ENCODE measurements around the gene VAV2. TPM values are rescaled to one million over a fixed set of nuclear protein-coding genes. Genes with fewer than 3 reads are reported as not detected.

The VAV2 gene
- total and polyA plus RNA-seq, 2 experiments from 2014 or later: 8.1 to 28.9 TPM

GRCh38 chr9:133861692-133862091 is 130.4 kb downstream of the VAV2 start:
- Histone ChIP-seq H2AFZ (no peak overlapping the region), H4K20me1 (replicated peaks; ENCODE audit: insufficient read depth) (peaks cover 6% of the 10 kb centered on the region), H3K4me3 (no peak overlapping the region), H3K79me2 (replicated peaks; ENCODE audit: insufficient read depth) (peaks cover 18% of the 10 kb centered on the region), H3K4me1 (ENCODE audit: insufficient read depth) (no peaks in the 10 kb centered on the region; the same call in 1 of the 2 replicates), H3K4me2 (no peak overlapping the region), H3K36me3 (ENCODE audit: insufficient read depth) (no peaks in the 10 kb centered on the region), H3F3A (replicated peaks; ENCODE audit: low read depth) (no peaks in the 10 kb centered on the region), H3K9me2 (ENCODE audit: insufficient read depth) (no peaks in the 10 kb centered on the region), H3K27me3 (ENCODE audit: insufficient read depth) (no peaks in the 10 kb centered on the region), H3K27ac (ENCODE audit: low read depth) (no peak overlapping the region)
- H3K27ac Mint-ChIP-seq: no peak overlapping the region
- H3K9me3 Mint-ChIP-seq: peaks cover 20% of the 10 kb centered on the region
- H3K4me1 Mint-ChIP-seq: peaks cover 27% of the 10 kb centered on the region
- DNase-seq (ENCODE audit: low spot score) (no peak), ATAC-seq (no peak)
- H3K4me3 Mint-ChIP-seq: no peak overlapping the region
- H3K27me3 Mint-ChIP-seq (ENCODE audit: insufficient read depth, low read depth, poor library complexity): peaks cover 15% of the 10 kb centered on the region
- TF ChIP-seq EZH2 (IDR thresholded peaks at IDR 0.05; ENCODE audit: low read depth, unreplicated experiment) (no peak), NANOG (IDR thresholded peaks at IDR 0.05; ENCODE audit: borderline replicate concordance) (no peak), POLR2AphosphoS5 (IDR thresholded peaks at IDR 0.05; ENCODE audit: low read depth) (no peak), ZNF331 (CRISPR knock-in tag; IDR thresholded peaks at IDR 0.05; ENCODE audit: low read depth) (no peak), ZNF462 (CRISPR knock-in tag; IDR thresholded peaks at IDR 0.05) (no peak), CREB1 (CRISPR knock-in tag; IDR thresholded peaks at IDR 0.05; ENCODE audit: low read depth) (no peak), EZH2phosphoT487 (IDR thresholded peaks at IDR 0.05; ENCODE audit: unreplicated experiment) (no peak), ZNF114 (CRISPR knock-in tag; IDR thresholded peaks at IDR 0.05) (no peak), JUNB (IDR thresholded peaks at IDR 0.05; ENCODE audit: unreplicated experiment) (no peak), STAT1 (IDR thresholded peaks at IDR 0.05; ENCODE audit: unreplicated experiment) (no peak)
- TF ChIP-seq, protein P1, sequence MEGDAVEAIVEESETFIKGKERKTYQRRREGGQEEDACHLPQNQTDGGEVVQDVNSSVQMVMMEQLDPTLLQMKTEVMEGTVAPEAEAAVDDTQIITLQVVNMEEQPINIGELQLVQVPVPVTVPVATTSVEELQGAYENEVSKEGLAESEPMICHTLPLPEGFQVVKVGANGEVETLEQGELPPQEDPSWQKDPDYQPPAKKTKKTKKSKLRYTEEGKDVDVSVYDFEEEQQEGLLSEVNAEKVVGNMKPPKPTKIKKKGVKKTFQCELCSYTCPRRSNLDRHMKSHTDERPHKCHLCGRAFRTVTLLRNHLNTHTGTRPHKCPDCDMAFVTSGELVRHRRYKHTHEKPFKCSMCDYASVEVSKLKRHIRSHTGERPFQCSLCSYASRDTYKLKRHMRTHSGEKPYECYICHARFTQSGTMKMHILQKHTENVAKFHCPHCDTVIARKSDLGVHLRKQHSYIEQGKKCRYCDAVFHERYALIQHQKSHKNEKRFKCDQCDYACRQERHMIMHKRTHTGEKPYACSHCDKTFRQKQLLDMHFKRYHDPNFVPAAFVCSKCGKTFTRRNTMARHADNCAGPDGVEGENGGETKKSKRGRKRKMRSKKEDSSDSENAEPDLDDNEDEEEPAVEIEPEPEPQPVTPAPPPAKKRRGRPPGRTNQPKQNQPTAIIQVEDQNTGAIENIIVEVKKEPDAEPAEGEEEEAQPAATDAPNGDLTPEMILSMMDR (conservative IDR thresholded peaks at IDR 0.05; ENCODE audit: low read depth in 2 of 2): no peak
- TF ChIP-seq, protein P2, sequence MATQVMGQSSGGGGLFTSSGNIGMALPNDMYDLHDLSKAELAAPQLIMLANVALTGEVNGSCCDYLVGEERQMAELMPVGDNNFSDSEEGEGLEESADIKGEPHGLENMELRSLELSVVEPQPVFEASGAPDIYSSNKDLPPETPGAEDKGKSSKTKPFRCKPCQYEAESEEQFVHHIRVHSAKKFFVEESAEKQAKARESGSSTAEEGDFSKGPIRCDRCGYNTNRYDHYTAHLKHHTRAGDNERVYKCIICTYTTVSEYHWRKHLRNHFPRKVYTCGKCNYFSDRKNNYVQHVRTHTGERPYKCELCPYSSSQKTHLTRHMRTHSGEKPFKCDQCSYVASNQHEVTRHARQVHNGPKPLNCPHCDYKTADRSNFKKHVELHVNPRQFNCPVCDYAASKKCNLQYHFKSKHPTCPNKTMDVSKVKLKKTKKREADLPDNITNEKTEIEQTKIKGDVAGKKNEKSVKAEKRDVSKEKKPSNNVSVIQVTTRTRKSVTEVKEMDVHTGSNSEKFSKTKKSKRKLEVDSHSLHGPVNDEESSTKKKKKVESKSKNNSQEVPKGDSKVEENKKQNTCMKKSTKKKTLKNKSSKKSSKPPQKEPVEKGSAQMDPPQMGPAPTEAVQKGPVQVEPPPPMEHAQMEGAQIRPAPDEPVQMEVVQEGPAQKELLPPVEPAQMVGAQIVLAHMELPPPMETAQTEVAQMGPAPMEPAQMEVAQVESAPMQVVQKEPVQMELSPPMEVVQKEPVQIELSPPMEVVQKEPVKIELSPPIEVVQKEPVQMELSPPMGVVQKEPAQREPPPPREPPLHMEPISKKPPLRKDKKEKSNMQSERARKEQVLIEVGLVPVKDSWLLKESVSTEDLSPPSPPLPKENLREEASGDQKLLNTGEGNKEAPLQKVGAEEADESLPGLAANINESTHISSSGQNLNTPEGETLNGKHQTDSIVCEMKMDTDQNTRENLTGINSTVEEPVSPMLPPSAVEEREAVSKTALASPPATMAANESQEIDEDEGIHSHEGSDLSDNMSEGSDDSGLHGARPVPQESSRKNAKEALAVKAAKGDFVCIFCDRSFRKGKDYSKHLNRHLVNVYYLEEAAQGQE (IDR thresholded peaks at IDR 0.05; ENCODE audit: unreplicated experiment): no peak
- TF ChIP-seq, protein P3, sequence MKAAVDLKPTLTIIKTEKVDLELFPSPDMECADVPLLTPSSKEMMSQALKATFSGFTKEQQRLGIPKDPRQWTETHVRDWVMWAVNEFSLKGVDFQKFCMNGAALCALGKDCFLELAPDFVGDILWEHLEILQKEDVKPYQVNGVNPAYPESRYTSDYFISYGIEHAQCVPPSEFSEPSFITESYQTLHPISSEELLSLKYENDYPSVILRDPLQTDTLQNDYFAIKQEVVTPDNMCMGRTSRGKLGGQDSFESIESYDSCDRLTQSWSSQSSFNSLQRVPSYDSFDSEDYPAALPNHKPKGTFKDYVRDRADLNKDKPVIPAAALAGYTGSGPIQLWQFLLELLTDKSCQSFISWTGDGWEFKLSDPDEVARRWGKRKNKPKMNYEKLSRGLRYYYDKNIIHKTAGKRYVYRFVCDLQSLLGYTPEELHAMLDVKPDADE (IDR thresholded peaks at IDR 0.05): no peak
- peaks cover 24% of the 10 kb centered on the region for H3K36me3 Mint-ChIP-seq (ENCODE audit: low read depth)

Measured in GM23338 (cell line).